HG03039 (cell line): ENCODE measurements around the gene ZGPAT.

Experiments used
- ATAC-seq: cut with Tn5 transposase; IDR thresholded peaks from one replicate; pipeline ENCODE4 v1.9.1; 2021; ENCODE audit warnings: mild to moderate bottlenecking, moderate library complexity; ENCODE audit not compliant: unreplicated experiment

ZGPAT gene

DNA sequence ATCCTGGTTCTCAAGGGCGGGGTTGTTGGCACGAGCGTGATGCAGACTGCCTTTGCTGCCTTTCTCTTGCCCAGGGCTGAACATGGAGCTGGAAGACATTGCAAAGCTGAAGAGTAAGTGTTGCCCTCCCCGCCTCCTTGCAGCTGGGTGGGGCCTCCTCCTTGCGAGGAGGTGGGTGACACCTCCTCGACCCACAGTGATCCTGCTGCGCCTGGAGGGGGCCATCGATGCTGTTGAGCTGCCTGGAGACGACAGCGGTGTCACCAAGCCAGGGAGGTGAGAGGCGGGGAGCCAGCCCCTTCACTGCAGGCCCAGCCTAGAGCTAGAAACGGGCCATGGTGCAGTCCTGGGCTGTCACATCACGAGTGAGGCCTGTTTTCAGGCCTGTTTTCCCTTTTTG lies 29.8 kb upstream of the ZGPAT start:
- ATAC-seq: no peak

DNA sequence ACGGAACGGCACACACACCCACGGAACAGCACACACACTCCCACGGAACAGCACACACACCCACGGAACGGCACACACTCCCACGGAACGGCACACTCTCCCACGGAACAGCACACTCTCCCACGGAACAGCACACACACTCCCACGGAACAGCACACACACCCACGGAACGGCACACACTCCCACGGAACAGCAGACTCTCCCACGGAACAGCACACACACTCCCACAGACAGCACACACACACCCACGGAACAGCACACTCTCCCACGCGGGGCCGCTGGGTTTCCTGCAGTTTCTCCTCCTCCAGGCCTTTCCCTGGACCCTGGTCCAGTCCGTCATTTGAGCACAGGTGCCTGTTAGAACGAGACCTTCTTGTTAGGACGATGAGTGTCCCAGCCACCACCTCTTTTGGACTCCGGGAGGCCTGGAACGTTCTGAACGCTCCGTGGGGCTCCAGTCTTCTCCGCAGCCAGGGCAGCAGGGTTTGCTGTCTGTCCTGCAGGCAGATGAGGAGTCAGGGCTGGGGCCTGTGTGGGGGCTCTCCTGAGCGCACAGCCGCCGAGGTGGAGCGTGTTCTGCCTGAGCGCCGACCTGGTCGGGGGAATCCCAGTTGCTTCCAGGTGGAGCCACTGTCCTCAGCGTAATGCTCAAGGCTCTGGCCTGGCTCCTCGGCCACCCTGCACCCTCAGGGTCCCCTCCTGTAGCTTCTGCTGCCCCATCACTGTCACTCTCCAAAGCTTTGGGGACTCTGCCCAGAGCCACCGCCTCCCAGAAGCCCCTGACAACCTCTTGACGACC lies 29.0 kb upstream of the ZGPAT start:
- ATAC-seq: no peak

- ATAC-seq: no peak
These were observed 28.0 kb upstream of the ZGPAT start for GRCh38 chr20:63679799-63680305.

- ATAC-seq: no peak
These were observed 27.4 kb upstream of the ZGPAT start for GRCh38 chr20:63680427-63680826.

DNA sequence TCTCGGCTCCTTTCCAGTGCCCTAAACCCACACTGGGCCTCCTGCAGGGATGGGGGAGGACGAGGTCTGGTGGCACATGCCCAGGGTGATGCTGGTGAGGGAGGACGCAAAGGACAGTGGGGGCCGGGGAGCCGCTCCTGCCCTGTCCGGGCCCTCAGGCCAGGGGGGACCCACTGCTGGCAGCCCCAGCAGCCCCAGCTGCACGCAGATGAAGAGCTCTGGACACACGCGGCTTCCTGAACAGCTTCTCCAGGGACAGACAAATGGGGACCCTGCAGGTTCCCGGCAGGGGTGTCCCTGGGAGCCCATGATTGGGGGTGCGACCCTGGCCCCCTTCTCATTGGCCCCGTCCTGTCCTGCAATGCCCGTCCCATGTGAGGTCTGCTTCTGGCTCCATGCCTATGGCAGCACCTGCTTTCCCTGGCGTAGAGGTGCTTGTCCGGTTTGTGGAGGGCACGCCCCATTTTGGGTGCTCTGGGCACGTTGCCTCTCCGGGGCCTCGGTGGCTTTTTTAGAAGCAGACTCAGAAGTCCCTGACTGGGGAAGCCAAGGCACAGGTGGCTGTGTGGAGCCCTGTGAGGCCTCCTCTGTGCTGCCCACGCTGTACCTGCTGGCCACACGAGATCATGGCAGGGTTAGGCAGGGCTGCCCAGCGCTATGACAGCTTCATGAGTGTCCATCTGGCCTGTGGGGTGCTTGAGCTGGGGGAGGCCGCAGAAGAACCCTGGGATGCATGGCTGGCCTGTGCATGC lies 26.8 kb upstream of the ZGPAT start:
- no peak for ATAC-seq

DNA sequence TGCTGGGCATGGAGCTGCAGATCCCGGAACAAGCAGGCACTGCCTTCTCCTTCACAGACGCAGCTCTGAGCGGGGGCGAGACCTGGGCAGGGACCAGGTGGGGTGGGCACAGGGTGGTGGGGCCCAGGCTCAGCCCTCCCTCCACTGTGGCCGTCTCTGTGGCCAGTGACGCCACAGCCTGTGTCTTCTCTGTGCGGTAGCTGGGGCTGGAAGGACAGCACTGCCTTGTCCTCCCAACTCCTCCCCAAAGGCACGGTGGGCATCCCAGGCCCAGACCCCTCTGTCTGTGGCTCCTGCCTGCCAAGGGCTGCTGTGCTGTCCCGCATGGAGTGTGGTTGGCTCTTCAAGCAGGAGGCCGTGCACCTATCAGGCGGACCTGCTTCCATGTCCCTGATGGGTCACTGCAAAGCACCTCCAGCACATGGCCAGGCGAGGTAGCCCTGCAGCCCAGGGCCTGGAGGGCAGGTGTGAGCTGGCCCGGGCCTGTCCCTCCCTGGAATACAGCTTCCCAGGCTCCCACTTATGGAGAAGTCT lies 26.2 kb upstream of the ZGPAT start:
- no peak for ATAC-seq

GRCh38 chr20:63682384-63683139 lies 25.3 kb upstream of the ZGPAT start:
- ATAC-seq: no peak

GRCh38 chr20:63685269-63686026 lies 22.4 kb upstream of the ZGPAT start:
- no peak for ATAC-seq

GRCh38 chr20:63686094-63686491 lies 21.7 kb upstream of the ZGPAT start:
- ATAC-seq: no peak

- no peak for ATAC-seq
These were observed 21.1 kb upstream of the ZGPAT start for GRCh38 chr20:63686492-63687321.

GRCh38 chr20:63687419-63688178 lies 20.2 kb upstream of the ZGPAT start:
- no peak for ATAC-seq

GRCh38 chr20:63688228-63689045 lies 19.4 kb upstream of the ZGPAT start:
- no peak for ATAC-seq

GRCh38 chr20:63689046-63690002 lies 18.5 kb upstream of the ZGPAT start:
- ATAC-seq: no peak

DNA sequence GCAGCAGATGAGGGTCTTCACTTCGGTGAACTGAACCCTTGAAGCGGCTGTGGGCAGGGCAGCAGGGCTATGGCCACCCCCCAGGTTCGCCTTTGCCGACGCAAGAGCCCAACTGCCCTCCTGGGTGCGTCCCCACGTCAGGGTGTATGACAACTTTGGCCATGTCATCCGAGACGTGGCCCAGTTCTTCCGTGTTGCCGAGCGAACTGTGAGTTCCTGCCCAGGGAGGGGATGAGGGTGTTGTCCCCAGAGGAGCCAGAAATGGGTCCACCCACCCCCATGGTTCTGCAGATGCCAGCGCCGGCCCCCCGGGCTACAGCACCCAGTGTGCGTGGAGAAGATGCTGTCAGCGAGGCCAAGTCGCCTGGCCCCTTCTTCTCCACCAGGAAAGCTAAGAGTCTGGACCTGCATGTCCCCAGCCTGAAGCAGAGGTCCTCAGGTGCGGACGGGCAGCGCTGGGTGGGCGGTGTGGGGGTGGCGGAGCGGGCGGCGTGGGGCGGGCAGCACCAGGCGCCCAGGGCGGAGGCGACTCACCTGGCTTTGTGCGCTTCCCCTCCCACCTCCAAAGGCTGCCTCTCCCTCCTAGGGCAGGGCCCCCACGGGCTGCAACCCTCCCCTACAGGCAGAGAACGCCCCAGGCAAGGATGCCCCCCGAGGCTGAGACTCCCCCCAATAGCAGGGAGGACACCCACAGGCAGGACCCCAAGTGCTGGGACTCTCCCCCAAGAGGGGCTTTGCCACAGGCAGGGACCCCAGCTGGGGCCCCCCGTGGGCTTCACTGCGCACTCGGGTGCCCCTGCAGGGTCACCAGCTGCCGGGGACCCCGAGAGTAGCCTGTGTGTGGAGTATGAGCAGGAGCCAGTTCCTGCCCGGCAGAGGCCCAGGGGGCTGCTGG lies 17.6 kb upstream of the ZGPAT start:
- no peak for ATAC-seq

- ATAC-seq: no peak
These were observed 16.7 kb upstream of the ZGPAT start for GRCh38 chr20:63690898-63691710.
